GM18502 (cell line): Measurements from ENCODE around the gene CES2.
"Not testable (repeated sequence)": the region's sequence is repeated elsewhere in the genome, so short reads cannot be mapped to it uniquely, and the experiment has no call there.

ENCODE experiments used
- ATAC-seq: cut with Tn5 transposase; IDR thresholded peaks from one replicate; pipeline ENCODE4 v1.9.1; 2021; ENCODE audit warnings: mild to moderate bottlenecking; ENCODE audit not compliant: unreplicated experiment, poor library complexity

The CES2 gene

DNA sequence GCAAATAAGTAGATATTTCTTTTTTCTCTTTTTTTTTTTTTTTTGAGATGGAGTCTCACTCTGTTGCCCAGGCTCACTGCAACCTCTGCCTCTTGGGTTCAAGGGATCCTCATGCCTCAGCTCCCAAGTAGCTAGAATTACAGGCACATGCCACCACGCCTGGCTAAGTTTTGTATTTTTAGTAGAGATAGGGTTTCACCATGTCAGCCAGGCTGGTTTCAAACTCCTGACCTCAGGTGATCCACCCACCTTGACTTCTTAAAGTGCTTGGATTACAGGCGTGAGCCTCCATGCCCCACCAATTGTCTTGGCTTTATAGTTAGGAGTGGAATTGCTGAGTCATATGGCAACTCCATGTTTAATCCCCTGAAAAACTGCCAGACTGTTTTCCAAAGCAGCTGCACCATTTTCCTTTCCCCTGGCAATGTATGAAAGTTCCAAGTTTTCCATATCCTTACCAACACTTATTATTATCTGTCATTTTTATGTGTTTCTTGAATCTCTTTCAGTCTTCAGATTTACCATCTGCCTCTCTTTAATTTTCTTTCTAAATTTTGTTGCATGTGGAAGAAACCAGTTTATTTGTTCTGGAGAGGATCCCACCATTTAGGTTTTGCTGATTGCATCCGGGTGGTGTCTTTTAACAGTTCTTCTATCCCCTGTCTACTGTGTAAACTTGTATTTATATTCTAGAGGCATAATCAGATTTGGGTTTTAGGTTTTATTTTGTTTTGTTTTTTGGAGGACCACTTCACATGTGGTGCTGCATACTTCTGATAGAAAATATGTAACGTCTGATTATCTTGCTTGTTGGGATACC lies 15.9 kb downstream of the CES2 start:
- no peak for ATAC-seq

DNA sequence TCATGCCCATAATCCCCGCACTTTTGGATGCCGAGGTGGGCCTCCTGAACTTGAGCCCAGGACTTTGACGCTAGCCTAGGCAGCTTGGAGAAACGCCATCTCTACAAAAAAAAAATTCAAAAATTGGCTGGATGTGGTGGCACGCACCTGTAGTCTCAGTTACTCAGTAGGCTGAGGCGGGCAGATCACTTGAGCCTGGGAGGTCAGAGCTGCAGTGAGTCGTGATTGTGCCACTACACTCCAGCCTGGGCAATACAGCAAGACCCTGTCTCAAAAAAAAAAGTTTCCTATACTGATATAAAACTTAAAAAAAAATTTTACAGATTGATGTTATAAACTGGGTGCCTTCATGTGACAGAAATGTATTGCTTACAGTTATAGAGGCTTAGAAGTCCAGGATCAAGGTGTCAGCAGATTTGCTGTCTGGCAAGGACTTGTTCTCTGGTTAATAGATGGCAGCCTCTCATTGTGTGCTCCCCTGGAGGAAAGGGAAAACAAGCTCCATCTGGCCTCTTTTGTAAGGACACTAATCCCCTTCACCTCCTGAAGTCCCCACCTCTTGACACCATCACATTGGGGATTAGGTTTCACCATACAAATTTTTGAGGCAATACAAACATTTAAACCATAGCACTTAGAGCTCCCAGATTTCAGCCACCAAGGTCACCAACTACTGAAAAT lies 17.3 kb downstream of the CES2 start:
- no peak for ATAC-seq

DNA sequence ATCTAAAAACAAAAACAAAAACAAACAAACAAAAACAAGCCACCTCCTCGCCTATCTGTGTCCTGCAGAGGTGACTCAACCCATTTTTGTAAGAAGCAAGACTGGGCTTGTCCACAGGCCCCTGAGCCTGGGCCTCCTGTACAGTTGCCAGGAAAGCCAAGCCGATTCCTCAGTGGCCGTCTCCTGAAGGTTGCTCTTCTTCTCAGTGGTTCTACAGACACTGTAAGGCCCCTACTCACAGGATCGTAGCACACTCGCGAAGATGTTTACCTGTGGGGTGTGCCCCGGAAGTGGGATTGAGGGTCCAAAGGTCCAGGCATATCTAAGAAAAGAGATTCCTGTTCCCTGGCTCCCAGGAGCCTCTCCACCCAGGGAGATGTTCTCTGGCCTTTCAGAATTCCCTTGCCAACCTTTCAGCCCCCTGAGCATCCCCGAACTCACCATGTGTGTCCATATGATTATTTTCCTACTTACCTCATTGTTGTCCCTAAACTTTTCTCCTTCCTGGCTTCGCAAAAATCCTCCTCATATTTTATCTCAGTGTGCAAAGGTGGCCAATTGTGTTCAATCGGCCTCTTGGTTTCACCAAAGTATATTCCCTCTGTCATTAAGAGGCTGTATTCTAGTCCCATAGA lies 18.3 kb downstream of the CES2 start:
- no peak for ATAC-seq

DNA sequence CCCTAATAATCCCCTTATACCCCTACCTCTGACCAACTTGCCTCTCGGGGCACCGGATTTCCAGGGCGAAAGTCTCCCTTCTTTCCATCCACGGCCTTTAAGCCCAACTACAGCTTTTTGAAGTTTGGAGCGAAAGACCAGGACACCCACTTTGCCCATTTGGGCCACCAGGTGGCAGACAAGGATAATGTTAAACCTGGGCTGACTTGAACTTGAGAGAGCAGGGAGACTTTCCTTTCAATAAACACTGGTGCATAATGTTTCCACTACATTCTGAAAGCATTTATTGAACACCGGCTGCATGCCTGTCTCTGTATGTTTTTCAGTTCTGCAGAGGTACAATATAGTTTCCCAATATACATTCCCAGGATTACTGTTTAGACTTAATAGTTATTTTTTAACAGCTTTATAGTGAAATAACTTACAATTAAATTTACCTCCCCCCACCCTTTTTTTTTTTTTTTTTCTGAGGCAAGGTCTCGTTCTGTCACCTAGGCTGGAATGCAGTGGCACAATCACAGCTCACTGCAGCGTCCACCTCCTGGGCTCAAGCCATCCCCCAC lies 18.9 kb downstream of the CES2 start:
- peak; percentile 50 for ATAC-seq

DNA sequence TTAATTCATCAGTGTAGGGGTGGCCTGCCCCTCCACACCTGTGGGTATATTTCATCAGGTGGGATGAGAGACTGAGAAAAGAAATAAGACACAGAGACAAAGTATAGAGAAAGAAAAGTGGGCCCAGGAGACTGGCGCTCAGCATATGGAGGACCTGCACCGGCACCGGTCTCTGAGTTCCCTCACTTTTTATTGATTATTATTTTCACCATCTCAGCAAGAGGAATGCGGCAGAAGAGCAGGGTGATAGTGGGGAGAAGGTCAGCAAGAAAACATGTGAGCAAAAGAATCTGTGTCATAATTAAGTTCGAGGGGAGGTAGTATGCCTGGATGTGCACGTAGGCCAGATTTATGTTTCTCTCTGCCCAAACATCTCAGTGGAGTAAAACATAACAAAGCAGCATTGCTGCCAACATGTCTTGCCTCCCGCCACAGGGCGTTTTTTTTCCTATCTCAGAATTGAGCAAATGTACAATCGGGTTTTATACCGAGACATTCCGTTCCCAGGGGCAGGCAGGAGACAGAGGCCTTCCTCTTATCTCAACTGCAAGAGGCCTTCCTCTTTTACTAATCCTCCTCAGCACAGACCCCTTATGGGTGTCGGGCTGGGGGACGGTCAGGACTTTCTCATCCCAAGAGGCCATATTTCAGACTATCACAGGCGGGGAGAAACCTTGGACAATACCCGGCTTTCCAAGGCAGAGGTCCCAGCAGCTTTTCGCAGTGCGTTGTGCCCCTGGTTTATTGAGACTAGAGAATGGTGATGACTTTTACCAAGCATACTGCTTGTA lies 20.2 kb downstream of the CES2 start:
- not testable (repeated sequence) for ATAC-seq

DNA sequence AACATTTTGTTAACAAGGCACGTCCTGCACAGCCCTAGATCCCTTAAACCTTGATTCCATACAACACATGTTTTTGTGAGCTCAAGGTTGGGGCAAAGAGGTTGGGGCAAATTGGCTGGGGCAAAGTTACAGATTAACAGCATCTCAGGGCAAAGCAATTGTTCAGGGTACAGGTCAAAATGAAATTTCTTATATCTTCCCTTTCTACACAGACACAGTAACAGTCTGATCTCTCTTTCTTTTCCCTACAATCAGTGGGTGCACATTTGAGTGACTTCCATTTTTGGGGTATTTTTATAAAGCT lies 20.8 kb downstream of the CES2 start:
- not testable (repeated sequence) for ATAC-seq

DNA sequence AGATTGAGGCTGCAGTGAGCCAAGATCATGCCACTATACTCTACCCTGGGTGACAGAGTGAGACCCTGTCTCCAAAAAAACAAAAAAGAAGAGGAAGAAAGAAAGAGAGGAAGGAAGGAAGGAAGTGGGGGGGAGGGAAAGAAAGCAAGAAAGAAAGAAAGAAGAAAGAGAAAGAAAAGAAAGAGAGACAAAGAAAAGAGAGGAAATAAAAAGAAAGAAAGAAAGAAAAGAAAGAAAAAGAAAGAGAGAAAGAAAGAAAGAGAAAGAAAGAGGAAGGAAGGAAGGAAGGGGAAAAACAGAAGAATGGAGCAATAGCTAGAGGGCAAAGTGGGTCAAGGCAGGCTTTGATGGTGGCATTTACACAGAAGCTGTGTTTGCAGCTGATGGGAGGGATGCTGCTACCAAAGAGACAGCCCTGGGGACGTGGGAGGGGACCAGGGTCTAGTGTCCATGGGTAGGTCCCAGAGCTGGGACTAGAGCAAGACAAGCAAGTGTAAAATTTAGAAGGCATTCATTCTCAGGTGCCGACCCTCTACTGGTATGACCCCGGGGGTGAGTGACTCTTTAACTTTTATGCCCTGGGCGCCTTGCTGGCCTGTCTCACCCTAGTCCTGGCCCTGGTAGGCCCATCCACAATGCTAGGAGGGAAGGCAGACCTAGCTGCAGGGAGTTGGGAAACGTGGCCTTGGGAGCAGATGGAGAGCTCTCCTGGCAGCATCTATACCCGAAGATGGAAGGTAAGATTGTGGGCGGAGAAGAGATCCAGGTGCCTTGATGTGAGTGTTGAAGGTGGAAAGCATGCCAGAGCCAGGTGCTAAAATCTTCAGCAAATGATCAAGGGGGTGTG lies 23.8 kb downstream of the CES2 start:
- ATAC-seq, result no peak

DNA sequence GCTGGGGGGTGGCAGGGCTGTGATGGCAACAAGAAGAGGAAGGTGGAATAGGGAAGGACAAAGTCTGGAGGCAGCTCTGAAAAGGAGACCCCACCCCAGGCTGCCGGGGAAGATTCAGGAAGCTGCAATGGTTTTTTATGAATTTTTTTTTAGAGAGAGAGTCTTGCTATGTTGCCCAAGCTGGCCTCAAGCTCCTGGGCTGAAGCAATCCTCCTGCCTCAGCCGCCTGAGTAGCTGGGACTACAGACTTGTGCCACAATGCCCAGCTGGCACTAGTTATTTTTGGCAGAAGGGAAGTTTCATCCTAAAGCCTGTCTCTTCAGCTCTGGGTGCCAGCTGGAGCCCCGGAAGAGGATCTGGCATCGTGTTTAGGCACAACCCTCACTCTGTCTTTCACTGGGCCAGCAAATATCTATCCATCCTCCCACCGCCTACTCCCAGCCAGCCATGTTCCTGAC lies 24.4 kb downstream of the CES2 start:
- ATAC-seq, result no peak

DNA sequence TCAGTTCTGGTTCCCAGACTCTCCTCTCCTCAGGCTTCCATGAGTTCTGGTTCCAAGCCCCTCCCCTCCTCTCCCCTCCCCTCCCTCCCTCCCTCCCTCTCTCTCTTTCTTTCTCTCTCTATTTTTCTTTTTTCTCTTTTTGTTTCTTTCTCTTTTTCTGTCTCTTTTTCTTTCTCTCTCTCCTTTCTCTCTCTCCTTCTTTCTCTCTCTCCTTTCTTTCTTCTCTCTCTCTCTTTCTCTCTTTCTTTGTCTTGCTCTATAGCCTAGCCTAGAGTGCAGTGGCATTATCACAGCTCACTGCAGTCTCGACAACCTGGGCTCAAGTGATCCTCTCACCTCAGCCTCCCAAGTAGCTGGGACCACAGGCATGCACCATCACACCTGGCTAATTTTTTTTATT lies 25.0 kb downstream of the CES2 start:
- no peak for ATAC-seq

DNA sequence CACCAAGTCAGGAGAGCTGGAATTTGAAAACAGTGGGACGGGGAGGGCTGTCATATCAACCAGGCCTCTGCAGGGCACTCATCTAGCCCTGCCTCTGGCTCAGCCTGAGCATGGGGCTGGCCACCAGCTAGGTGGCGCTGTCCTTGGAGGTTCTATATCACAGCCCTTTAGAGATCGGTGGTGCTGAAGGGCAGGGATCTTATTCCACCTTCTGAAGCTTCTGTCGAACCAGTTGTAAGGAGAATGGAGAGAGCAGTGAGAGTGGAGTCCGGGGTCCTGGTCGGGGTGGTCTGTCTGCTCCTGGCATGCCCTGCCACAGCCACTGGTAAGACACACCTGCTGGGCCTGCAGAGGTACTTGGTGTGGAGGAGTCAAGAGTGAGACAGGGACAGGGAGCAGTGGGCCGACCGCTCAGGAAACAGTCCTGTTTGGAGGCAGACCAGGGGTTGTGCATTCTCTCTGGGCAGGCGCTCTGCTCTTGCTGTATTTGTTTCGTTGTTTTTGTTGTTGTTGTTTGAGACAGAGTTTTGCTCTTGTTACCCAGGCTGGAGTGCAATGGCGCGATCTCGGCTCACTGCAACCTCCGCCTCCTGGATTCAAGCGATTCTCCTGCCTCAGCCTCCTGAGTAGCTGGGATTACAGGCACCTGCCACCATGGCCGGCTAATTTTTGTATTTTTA lies 25.9 kb downstream of the CES2 start, which contains the start of gene CES3:
CES3 (plus strand) TSS at position 202 of the 680 bp plus-strand sequence; CDS start at position 244, 42 bp downstream.
- no peak for ATAC-seq

DNA sequence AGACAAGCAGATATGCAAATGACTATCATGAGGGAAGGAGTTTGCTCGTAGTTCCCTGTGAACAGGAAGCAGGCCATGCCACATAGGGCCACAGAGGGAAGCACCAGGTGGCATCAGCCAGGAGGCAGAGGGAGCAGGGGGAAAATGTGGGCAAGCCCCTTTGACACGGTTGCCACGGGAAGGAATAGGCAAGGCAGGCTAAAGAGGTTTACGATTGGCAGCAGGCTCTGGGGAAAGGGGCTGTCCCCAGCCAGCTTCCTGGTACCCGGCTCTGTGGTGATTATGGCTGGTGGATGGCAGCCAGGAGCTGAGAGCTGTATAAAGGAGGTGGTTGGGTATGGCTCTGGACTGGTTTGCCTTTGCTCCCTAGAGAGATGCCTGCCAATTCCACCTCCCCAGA lies 26.6 kb downstream of the CES2 start:
- no peak for ATAC-seq

DNA sequence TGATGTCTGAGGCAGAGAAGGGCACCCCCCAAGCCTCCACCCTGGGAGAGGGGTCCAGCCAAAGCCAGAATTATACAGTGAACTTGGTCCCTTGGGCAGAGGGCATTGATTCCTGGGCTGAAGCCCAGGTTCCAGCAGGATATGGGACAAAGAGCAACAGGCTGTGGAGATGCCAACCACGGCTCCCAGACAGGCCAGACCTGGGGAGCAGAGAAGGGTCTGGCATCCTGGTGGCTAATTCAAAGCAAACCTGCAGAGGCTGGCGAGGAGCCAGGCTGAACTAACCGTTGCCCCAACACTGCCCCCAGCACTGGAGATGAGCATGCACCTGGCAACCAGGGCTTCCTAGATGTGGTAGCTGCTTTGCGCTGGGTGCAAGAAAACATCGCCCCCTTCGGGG lies 28.7 kb downstream of the CES2 start:
- ATAC-seq, result no peak

DNA sequence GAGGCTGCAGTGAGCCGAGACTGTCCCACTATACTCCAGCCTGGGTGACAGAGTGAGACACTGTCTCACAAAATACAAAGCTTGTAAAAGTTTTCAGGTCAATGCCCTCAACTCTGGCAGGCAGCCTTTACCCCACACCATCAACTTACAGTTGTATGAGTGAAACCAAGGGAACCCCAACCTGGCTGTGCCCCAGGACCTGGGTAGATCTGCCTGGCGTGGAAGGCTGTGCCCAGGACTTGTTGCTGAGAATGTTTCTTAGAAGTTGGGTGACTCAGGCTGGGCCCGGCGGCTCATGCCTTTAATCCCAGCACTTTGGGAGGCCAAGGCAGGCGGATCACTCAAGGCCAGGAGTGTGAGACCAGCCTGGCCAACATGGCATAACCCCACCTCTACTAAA lies 33.5 kb downstream of the CES2 start:
- ATAC-seq, result no peak

DNA sequence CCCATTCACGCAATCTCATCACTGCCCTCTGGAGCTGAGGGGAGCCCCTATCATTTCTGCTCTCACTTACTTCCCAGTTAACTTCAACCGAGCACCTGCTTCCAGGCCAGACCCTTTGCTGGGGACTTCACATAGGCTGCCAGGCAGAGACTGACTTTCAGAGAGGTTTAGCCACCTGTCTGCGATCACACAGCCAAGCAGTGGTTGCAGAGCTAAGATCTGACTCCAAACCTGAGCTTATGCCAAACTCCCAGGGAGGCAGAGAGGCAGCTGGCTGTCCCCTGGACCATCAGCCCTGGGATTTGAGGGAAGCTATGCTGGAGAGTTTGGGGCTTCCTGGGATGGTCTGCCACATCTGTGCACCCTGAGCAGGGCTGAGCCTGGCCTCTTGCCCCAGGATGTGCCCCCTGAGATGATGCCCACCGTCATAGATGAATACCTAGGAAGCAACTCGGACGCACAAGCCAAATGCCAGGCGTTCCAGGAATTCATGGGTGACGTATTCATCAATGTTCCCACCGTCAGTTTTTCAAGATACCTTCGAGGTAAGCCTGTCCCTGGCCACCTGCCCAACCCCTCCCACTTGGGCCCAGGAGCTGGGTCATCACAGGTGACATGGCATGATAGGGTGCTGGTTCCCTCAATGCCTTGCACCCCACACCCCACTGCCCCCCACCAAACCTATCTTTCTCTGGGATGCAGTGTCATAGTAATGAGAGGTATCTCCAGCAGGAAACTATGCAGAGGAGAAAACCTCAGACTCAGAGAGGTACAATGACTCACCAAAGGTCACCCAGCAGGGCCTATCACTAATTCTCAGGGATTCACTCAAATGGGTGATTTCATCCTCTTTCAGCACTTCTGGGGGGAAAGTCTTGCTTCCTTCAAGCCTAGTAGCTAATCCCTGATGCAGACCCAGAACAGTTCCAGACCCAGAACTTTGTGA lies 35.7 kb downstream of the CES2 start:
- no peak for ATAC-seq

DNA sequence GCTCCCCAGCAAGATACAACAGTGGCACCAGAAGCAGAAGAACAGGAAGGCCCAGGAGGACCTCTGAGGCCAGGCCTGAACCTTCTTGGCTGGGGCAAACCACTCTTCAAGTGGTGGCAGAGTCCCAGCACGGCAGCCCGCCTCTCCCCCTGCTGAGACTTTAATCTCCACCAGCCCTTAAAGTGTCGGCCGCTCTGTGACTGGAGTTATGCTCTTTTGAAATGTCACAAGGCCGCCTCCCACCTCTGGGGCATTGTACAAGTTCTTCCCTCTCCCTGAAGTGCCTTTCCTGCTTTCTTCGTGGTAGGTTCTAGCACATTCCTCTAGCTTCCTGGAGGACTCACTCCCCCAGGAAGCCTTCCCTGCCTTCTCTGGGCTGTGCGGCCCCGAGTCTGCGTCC lies 37.7 kb downstream of the CES2 start:
- ATAC-seq, result no peak

DNA sequence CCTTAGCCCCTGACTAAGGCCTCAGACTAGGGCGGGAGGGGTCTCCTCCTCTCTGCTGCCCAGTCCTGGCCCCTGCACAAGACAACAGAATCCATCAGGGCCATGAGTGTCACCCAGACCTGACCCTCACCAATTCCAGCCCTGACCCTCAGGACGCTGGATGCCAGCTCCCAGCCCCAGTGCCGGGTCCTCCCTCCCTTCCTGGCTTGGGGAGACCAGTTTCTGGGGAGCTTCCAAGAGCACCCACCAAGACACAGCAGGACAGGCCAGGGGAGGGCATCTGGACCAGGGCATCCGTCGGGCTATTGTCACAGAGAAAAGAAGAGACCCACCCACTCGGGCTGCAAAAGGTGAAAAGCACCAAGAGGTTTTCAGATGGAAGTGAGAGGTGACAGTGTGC lies 38.4 kb downstream of the CES2 start:
- ATAC-seq, result no peak

DNA sequence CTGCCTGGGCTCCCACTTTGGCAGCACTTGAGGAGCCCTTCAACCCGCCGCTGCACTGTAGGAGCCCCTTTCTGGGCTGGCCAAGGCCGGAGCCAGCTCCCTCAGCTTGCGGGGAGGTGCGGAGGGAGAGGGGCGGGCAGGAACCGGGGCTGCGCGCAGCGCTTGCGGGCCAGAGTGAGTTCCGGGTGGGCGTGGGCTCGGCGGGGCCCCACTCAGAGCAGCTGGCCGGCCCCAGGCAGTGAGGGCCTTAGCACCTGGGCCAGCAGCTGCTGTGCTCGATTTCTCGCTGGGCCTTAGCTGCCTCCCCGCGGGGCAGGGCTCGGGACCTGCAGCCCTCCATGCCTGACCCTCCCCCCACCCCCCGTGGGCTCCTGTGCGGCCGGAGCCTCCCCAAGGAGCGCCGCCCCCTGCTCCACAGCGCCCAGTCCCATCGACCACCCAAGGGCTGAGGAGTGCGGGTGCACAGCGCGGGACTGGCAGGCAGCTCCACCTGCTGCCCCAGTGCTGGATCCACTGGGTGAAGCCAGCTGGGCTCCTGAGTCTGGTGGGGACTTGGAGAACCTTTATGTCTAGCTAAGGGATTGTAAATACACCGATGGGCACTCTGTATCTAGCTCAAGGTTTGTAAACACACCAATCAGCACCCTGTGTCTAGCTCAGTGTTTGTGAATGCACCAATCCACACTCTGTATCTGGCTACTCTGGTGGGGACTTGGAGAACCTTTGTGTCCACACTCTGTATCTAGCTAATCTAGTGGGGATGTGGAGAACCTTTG lies 39.0 kb downstream of the CES2 start:
- not testable (repeated sequence) for ATAC-seq
